Prostate gland (tissue), 2 donors: ENCODE measurements around the gene BATF3. TPM values are rescaled to one million over a fixed set of nuclear protein-coding genes. Genes with fewer than 3 reads are reported as not detected.
A peak's percentile ranks its signal among the peaks of the same experiment; 100 is the strongest.

ENCODE experiments used
- DNase-seq: peaks from one replicate; pipeline ENCODE4 v3.0.0-alpha.2; 2019; ENCODE audit warnings: low spot score
- H3K27ac ChIP-seq, 2 donors: fragments of 200-600 bp; sonication (generic); 2 replicates each; pipeline ENCODE4 v1.5.1; 2017 to 2019
- H3K27me3 ChIP-seq: fragments of 200-600 bp; sonication (generic); replicated peaks from 2 replicates; pipeline ENCODE4 v1.5.1; 2019; ENCODE audit not compliant: insufficient read depth
- H3K36me3 ChIP-seq, 2 donors: fragments of 200-600 bp; sonication (generic); 1 replicate in 1 of 2; 2 replicates in 1 of 2; pipeline versions ENCODE4 v1.5.1 to v1.8.1; 2017 to 2019
- H3K4me1 ChIP-seq: fragments of 200-600 bp; sonication (generic); replicated peaks from 2 replicates; pipeline ENCODE4 v1.5.1; 2019
- H3K4me3 ChIP-seq, 2 donors: fragments of 200-600 bp; sonication (generic); 2 replicates each; pipeline ENCODE4 v1.5.1; 2017 to 2019
- H3K9me3 ChIP-seq: fragments of 200-600 bp; sonication (generic); 2 replicates; pipeline ENCODE4 v1.5.1; 2017
- CTCF ChIP-seq, 4 experiments: fragments of 200-600 bp in 2 of 4; fragments of 450-650 bp in 2 of 4; sonication (generic) in 2 of 4; IDR thresholded peaks; 1 replicate in 3 of 4; 2 replicates in 1 of 4; pipeline ENCODE4 v1.5.1; 2016 to 2019; ENCODE audit warnings: antibody characterized with exemption in 4 of 4, mild to moderate bottlenecking in 2 of 4, moderate library complexity in 2 of 4
- POLR2A ChIP-seq: fragments of 450-650 bp; IDR thresholded peaks from one replicate; pipeline ENCODE4 v1.6.1; 2016; ENCODE audit warnings: antibody characterized with exemption, mild to moderate bottlenecking
- POLR2AphosphoS5 ChIP-seq: sonication (generic); formaldehyde crosslinking; IDR thresholded peaks from one replicate; pipeline ENCODE4 v1.6.1; 2017; ENCODE audit warnings: antibody characterized with exemption
- WGBS: methylation state at CpG from one replicate; pipeline ENCODE4 v1.1.5; 2018; 5-methylcytosine and 5-hydroxymethylcytosine counted together
- intact Hi-C: fragments of 100-400 bp; cut with DNase I; formaldehyde crosslinking; loops from one replicate; pipeline ENCODE4 v1.14.2; 2022
- total RNA-seq, 2 donors: library from RNA; depleted of rRNA; stranded (reverse); fragments of >200 nt; gene quantifications; one replicate each; pipeline ENCODE4 v1.1.0, GENCODE V29; 2016

The BATF3 gene
- 1 to 10 TPM in 1 of 2 donors, not detected in 1; 4.0 TPM for total RNA-seq

GRCh38 chr1:212699625-212700222, at the start of gene BATF3:
TSS of gene BATF3 (minus strand) at chr1:212699840. CDS start at chr1:212699762, 78 bp downstream.
- intact Hi-C loops, result no loop called here
- H3K9me3 ChIP-seq, result no peaks in the 10 kb centered on the region
- peak within 1 kb of the TSS; percentile 39 to 46 for H3K4me3 ChIP-seq
- 1% methylated on average over 24 of the region's 79 CpGs for WGBS
- TF ChIP-seq POLR2A, result no peak
- no peak for TF ChIP-seq POLR2AphosphoS5
- TF ChIP-seq CTCF (IDR thresholded peaks at IDR 0.05), result no peak
- H3K36me3 ChIP-seq, result no peaks in the 10 kb centered on the region
- DNase-seq, result no peak
- no peaks in the 10 kb centered on the region for H3K27me3 ChIP-seq
- peak within 1 kb of the TSS; percentile 35 to 44 for H3K27ac ChIP-seq
- H3K4me1 ChIP-seq, result peaks cover 7% of the 10 kb centered on the region

GRCh38 chr1:212746546-212746945, 46.9 kb upstream of the BATF3 start:
- Histone ChIP-seq H3K27me3 (no peaks in the 10 kb centered on the region), H3K4me3 (no peak overlapping the region), H3K27ac (no peak overlapping the region), H3K4me1 (no peaks in the 10 kb centered on the region), H3K9me3 (no peaks in the 10 kb centered on the region), H3K36me3 (no peaks in the 10 kb centered on the region)
- DNase-seq, result no peak
- intact Hi-C loops, result no loop called here
- TF ChIP-seq CTCF (IDR thresholded peaks at IDR 0.05) (no peak), POLR2AphosphoS5 (no peak), POLR2A (no peak)
- WGBS, result 96% methylated on average over 3 of the region's 3 CpGs

DNA sequence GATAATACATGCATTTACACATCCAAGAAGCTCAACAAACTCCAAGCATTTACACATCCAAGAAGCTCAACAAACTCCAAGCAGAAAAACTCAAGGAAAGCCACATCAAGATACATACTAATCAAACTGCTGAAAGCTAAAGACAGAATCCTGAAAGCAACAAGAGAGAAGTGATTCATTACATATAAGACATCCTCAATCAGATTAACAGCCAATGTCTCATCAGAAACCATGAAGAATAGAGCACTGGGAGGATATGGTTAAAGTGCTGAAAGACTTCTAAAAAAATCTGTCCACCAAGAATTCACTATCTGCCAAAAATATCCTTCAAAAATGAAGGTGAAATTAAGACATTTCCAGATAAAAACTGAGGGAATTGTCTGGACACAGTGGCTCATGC, 45.7 kb upstream of the BATF3 start:
- H3K27ac ChIP-seq, result no peak overlapping the region
- no peaks in the 10 kb centered on the region for H3K9me3 ChIP-seq
- H3K4me1 ChIP-seq, result no peaks in the 10 kb centered on the region
- no peak overlapping the region for H3K4me3 ChIP-seq
- H3K36me3 ChIP-seq, result no peaks in the 10 kb centered on the region
- TF ChIP-seq CTCF (IDR thresholded peaks at IDR 0.05), result no peak
- H3K27me3 ChIP-seq, result no peaks in the 10 kb centered on the region
- no peak for DNase-seq
- intact Hi-C loops, result no loop called here

DNA sequence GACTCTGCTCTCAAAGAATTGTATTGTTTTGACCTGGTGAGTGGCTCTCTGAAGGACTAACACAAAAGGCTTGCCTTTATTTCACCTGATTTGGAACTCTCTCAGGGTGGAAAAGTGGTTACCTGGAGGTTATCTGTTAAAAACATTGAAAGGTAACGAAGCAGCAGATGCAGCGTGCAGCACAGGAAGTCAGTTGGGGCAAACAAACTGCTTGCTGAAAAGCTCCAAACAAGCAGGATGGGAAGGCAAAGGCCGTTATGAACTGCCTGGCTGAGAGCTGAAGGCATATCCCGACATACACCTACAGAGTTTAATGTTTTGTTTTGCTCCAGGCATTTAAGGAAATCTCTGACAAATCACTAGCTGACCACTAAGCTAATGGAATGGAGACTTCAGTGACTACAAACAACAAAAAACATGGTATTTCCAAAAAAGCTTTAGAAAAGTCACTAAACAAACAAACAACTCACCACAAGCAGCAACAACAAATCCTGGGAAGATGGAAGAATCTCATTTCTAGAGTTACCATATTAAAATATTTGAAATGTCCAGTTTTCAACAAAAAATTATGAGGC, 44.3 kb upstream of the BATF3 start:
- no peak overlapping the region for H3K27ac ChIP-seq
- intact Hi-C loops, result no loop called here
- TF ChIP-seq POLR2A, result no peak
- H3K9me3 ChIP-seq, result no peaks in the 10 kb centered on the region
- no peaks in the 10 kb centered on the region for H3K27me3 ChIP-seq
- DNase-seq, result no peak
- no peak overlapping the region for H3K4me3 ChIP-seq
- H3K4me1 ChIP-seq, result no peaks in the 10 kb centered on the region
- no peaks in the 10 kb centered on the region for H3K36me3 ChIP-seq
- 90% methylated on average over 4 of the region's 4 CpGs for WGBS

- H3K9me3 ChIP-seq, result no peaks in the 10 kb centered on the region
- H3K4me1 ChIP-seq, result no peaks in the 10 kb centered on the region
- WGBS, result 89% methylated on average over 1 of the region's 1 CpG
- no peak for DNase-seq
- H3K27me3 ChIP-seq, result no peaks in the 10 kb centered on the region
- intact Hi-C loops, result no loop called here
- H3K4me3 ChIP-seq, result no peak overlapping the region
- H3K27ac ChIP-seq, result no peak overlapping the region
- H3K36me3 ChIP-seq, result no peaks in the 10 kb centered on the region
- TF ChIP-seq CTCF (IDR thresholded peaks at IDR 0.05) (no peak), POLR2A (no peak), POLR2AphosphoS5 (no peak)
Measured at GRCh38 chr1:212738330-212738729, 38.7 kb upstream of the BATF3 start.
